SK-N-MC (cell line): ENCODE measurements around the gene DYRK1B.

Experiments
- EZH2 ChIP-seq: fragments of 200-600 bp; sonication (generic); IDR thresholded peaks from one replicate; pipeline ENCODE4 v1.6.1; 2017; ENCODE audit warnings: antibody characterized with exemption
- POLR2AphosphoS5 ChIP-seq: IDR thresholded peaks from 2 replicates; pipeline ENCODE4 v1.6.1; 2012; ENCODE audit warnings: mild to moderate bottlenecking, low read depth, low read length, borderline replicate concordance

DNA sequence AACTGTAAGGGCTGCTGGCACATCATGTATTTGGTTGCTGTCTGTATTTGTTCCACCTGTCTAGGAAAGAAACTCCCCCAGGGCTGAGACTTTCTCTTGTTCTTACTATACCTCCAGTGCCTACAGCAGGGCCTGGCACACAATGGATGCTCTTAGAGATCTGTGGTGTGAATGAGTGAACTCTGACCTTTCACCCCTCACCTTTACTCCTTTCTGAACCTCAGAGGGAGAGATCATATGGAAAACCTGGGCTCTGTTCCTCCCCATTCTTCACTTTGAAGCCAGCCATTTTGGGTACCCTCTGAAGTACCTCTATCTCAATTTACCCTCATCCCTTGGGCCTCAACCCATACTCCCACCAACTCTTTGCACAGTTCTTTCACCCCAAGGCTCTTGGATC lies 3.1 kb downstream of the DYRK1B start:
- TF ChIP-seq EZH2 = no peak
- no peak for TF ChIP-seq POLR2AphosphoS5
